Measurements from ENCODE around the gene TDRD3. TPM values are rescaled to one million over a fixed set of nuclear protein-coding genes. Genes with fewer than 3 reads are reported as not detected.
A peak's percentile ranks its signal among the peaks of the same experiment; 100 is the strongest.

The TDRD3 gene
- total and polyA plus RNA-seq, 5 donors from 2014 or later: 9.0 to 29.8 (median 10.0) TPM

- no peak overlapping the region for H3K27ac ChIP-seq (ENCODE audit: insufficient read depth, low read length, poor library complexity, severe bottlenecking)
- H3K36me3 Mint-ChIP-seq: peaks cover 12% of the 10 kb centered on the region
- no peaks in the 10 kb centered on the region for H3K9me3 Mint-ChIP-seq
- no peak overlapping the region for H3K4me3 Mint-ChIP-seq
- no peaks in the 10 kb centered on the region for H3K27me3 ChIP-seq (ENCODE audit: control insufficient read depth, insufficient read depth, low read length)
- peaks cover 9% of the 10 kb centered on the region for H3K36me3 ChIP-seq (ENCODE audit: control insufficient read depth, insufficient read depth, low read length)
- H3K4me3 ChIP-seq (ENCODE audit: low read depth, low read length): no peak overlapping the region
- H3K27me3 Mint-ChIP-seq: no peaks in the 10 kb centered on the region
- no peak overlapping the region for H3K27ac Mint-ChIP-seq
- no peaks in the 10 kb centered on the region for H3K9me3 ChIP-seq (ENCODE audit: control insufficient read depth in 2 of 2, low read length in 2 of 2)
- ATAC-seq (ENCODE audit: low read depth in 2 of 2) (no peak), DNase-seq (no peak)
- no peaks in the 10 kb centered on the region for H3K4me1 ChIP-seq (ENCODE audit: control insufficient read depth, insufficient read depth, low read length, poor library complexity, severe bottlenecking)
- H3K4me1 Mint-ChIP-seq: no peaks in the 10 kb centered on the region
Observed at GRCh38 chr13:60538566-60538965, 141.5 kb downstream of the TDRD3 start.

GRCh38 chr13:60540276-60540675, 143.3 kb downstream of the TDRD3 start:
- no peaks in the 10 kb centered on the region for H3K27me3 ChIP-seq (ENCODE audit: control insufficient read depth, insufficient read depth, low read length)

GRCh38 chr13:60562096-60562780, 165.2 kb downstream of the TDRD3 start:
- DNase-seq (no peak), ATAC-seq (ENCODE audit: low read depth in 2 of 2) (no peak)
- H3K27me3 Mint-ChIP-seq: no peaks in the 10 kb centered on the region
- H3K9me3 ChIP-seq (ENCODE audit: control insufficient read depth in 2 of 2, low read length in 2 of 2): no peaks in the 10 kb centered on the region
- H3K27ac Mint-ChIP-seq: no peak overlapping the region
- no peaks in the 10 kb centered on the region for H3K4me1 Mint-ChIP-seq
- H3K27me3 ChIP-seq (ENCODE audit: control insufficient read depth, insufficient read depth, low read length): no peaks in the 10 kb centered on the region
- no peak overlapping the region for H3K4me3 Mint-ChIP-seq
- peaks cover 5% of the 10 kb centered on the region for H3K36me3 ChIP-seq (ENCODE audit: control insufficient read depth, insufficient read depth, low read length)
- no peaks in the 10 kb centered on the region for H3K4me1 ChIP-seq (ENCODE audit: control insufficient read depth, insufficient read depth, low read length, poor library complexity, severe bottlenecking)
- H3K4me3 ChIP-seq (ENCODE audit: low read depth, low read length): no peak overlapping the region
- no peak overlapping the region for H3K27ac ChIP-seq (ENCODE audit: insufficient read depth, low read length, poor library complexity, severe bottlenecking)
- H3K9me3 Mint-ChIP-seq: no peaks in the 10 kb centered on the region
- peaks cover 19% of the 10 kb centered on the region for H3K36me3 Mint-ChIP-seq

More at GRCh38 chr13:60540276-60540675, 143.3 kb downstream of the TDRD3 start:
- H3K27me3 Mint-ChIP-seq: no peaks in the 10 kb centered on the region
- Histone ChIP-seq H3K4me3 (ENCODE audit: low read depth, low read length) (no peak overlapping the region), H3K36me3 (ENCODE audit: control insufficient read depth, insufficient read depth, low read length) (no peaks in the 10 kb centered on the region), H3K4me1 (ENCODE audit: control insufficient read depth, insufficient read depth, low read length, poor library complexity, severe bottlenecking) (no peaks in the 10 kb centered on the region), H3K27ac (ENCODE audit: insufficient read depth, low read length, poor library complexity, severe bottlenecking) (no peak overlapping the region), H3K9me3 (ENCODE audit: control insufficient read depth in 2 of 2, low read length in 2 of 2) (no peaks in the 10 kb centered on the region)
- H3K36me3 Mint-ChIP-seq: peaks cover 15% of the 10 kb centered on the region
- H3K4me1 Mint-ChIP-seq: peaks cover 0 to 7% (median 0%) of the 10 kb centered on the region in 4 donors
- H3K27ac Mint-ChIP-seq: no peak overlapping the region
- H3K4me3 Mint-ChIP-seq: no peak overlapping the region
- no peak for DNase-seq
- no peak for ATAC-seq (ENCODE audit: low read depth in 2 of 2)
- no peaks in the 10 kb centered on the region for H3K9me3 Mint-ChIP-seq

GRCh38 chr13:60571571-60571970, 174.6 kb downstream of the TDRD3 start:
- no peak for DNase-seq
- no peaks in the 10 kb centered on the region for H3K27me3 Mint-ChIP-seq
- no peak overlapping the region for H3K27ac ChIP-seq (ENCODE audit: insufficient read depth, low read length, poor library complexity, severe bottlenecking)
- H3K4me3 Mint-ChIP-seq: no peak overlapping the region
- peaks cover 0 to 7% (median 0%) of the 10 kb centered on the region in 7 donors for H3K9me3 Mint-ChIP-seq
- no peak overlapping the region for H3K4me3 ChIP-seq (ENCODE audit: low read depth, low read length)
- H3K4me1 ChIP-seq (ENCODE audit: control insufficient read depth, insufficient read depth, low read length, poor library complexity, severe bottlenecking): no peaks in the 10 kb centered on the region
- no peaks in the 10 kb centered on the region for H3K9me3 ChIP-seq (ENCODE audit: control insufficient read depth in 2 of 2, low read length in 2 of 2)
- peaks cover 18% of the 10 kb centered on the region for H3K36me3 ChIP-seq (ENCODE audit: control insufficient read depth, insufficient read depth, low read length)
- H3K27ac Mint-ChIP-seq: peak overlapping the region in 2 of 3 donors; percentile 15 to 27
- ATAC-seq (ENCODE audit: low read depth in 2 of 2): no peak
- peaks cover 57% of the 10 kb centered on the region for H3K36me3 Mint-ChIP-seq
- peaks cover 0 to 4% (median 3%) of the 10 kb centered on the region in 4 donors for H3K4me1 Mint-ChIP-seq
- no peaks in the 10 kb centered on the region for H3K27me3 ChIP-seq (ENCODE audit: control insufficient read depth, insufficient read depth, low read length)

- no peak for ATAC-seq (ENCODE audit: low read depth in 2 of 2)
- Histone ChIP-seq H3K27ac (ENCODE audit: insufficient read depth, low read length, poor library complexity, severe bottlenecking) (no peak overlapping the region), H3K4me3 (ENCODE audit: low read depth, low read length) (no peak overlapping the region), H3K36me3 (ENCODE audit: control insufficient read depth, insufficient read depth, low read length) (peaks cover 14% of the 10 kb centered on the region), H3K4me1 (ENCODE audit: control insufficient read depth, insufficient read depth, low read length, poor library complexity, severe bottlenecking) (no peaks in the 10 kb centered on the region), H3K27me3 (ENCODE audit: control insufficient read depth, insufficient read depth, low read length) (no peaks in the 10 kb centered on the region), H3K9me3 (ENCODE audit: control insufficient read depth in 2 of 2, low read length in 2 of 2) (no peaks in the 10 kb centered on the region)
- Mint-ChIP-seq H3K27ac (peak overlapping the region in 2 of 3 donors; percentile 15 to 27), H3K27me3 (no peaks in the 10 kb centered on the region), H3K36me3 (peaks cover 53% of the 10 kb centered on the region), H3K9me3 (peaks cover 0 to 7% (median 0%) of the 10 kb centered on the region in 7 donors), H3K4me1 (peaks cover 0 to 4% (median 3%) of the 10 kb centered on the region in 4 donors), H3K4me3 (no peak overlapping the region)
- no peak for DNase-seq
Observed at GRCh38 chr13:60572003-60572798, 175.2 kb downstream of the TDRD3 start.

GRCh38 chr13:60572855-60573254, 175.8 kb downstream of the TDRD3 start:
- no peak for ATAC-seq (ENCODE audit: low read depth in 2 of 2)

GRCh38 chr13:60574735-60575134, 177.7 kb downstream of the TDRD3 start:
- Mint-ChIP-seq H3K27ac (no peak overlapping the region), H3K4me3 (no peak overlapping the region), H3K36me3 (peaks cover 34% of the 10 kb centered on the region), H3K9me3 (peaks cover 0 to 1% (median 0%) of the 10 kb centered on the region in 7 donors), H3K4me1 (peaks cover 0 to 4% (median under 1%) of the 10 kb centered on the region in 4 donors), H3K27me3 (no peaks in the 10 kb centered on the region)
- no peak overlapping the region for H3K4me3 ChIP-seq (ENCODE audit: low read depth, low read length)
- no peaks in the 10 kb centered on the region for H3K27me3 ChIP-seq (ENCODE audit: control insufficient read depth, insufficient read depth, low read length)
- peaks cover 5% of the 10 kb centered on the region for H3K36me3 ChIP-seq (ENCODE audit: control insufficient read depth, insufficient read depth, low read length)
- ATAC-seq (ENCODE audit: low read depth in 2 of 2): no peak
- H3K27ac ChIP-seq (ENCODE audit: insufficient read depth, low read length, poor library complexity, severe bottlenecking): no peak overlapping the region
- no peak for DNase-seq
- H3K4me1 ChIP-seq (ENCODE audit: control insufficient read depth, insufficient read depth, low read length, poor library complexity, severe bottlenecking): no peaks in the 10 kb centered on the region
- H3K9me3 ChIP-seq (ENCODE audit: control insufficient read depth in 2 of 2, low read length in 2 of 2): no peaks in the 10 kb centered on the region

More at GRCh38 chr13:60572855-60573254, 175.8 kb downstream of the TDRD3 start:
- DNase-seq: no peak
- Mint-ChIP-seq H3K36me3 (peaks cover 49% of the 10 kb centered on the region), H3K9me3 (peaks cover 0 to 7% (median 0%) of the 10 kb centered on the region in 7 donors), H3K27me3 (no peaks in the 10 kb centered on the region), H3K4me1 (peaks cover 0 to 4% (median 3%) of the 10 kb centered on the region in 4 donors), H3K27ac (no peak overlapping the region), H3K4me3 (no peak overlapping the region)
- no peaks in the 10 kb centered on the region for H3K27me3 ChIP-seq (ENCODE audit: control insufficient read depth, insufficient read depth, low read length)
- H3K9me3 ChIP-seq (ENCODE audit: control insufficient read depth in 2 of 2, low read length in 2 of 2): no peaks in the 10 kb centered on the region
- no peak overlapping the region for H3K27ac ChIP-seq (ENCODE audit: insufficient read depth, low read length, poor library complexity, severe bottlenecking)
- H3K36me3 ChIP-seq (ENCODE audit: control insufficient read depth, insufficient read depth, low read length): peaks cover 9% of the 10 kb centered on the region
- no peaks in the 10 kb centered on the region for H3K4me1 ChIP-seq (ENCODE audit: control insufficient read depth, insufficient read depth, low read length, poor library complexity, severe bottlenecking)
- no peak overlapping the region for H3K4me3 ChIP-seq (ENCODE audit: low read depth, low read length)
